ENCODE data around the gene SSBP4.
A peak's percentile ranks its signal among the peaks of the same experiment; 100 is the strongest.

SSBP4 gene

GRCh38 chr19:18473706-18474087, 54.5 kb downstream of the SSBP4 start:
- H3K9ac ChIP-seq (ENCODE audit: low read length) = no peak overlapping the region
- H4K8ac ChIP-seq (ENCODE audit: low read depth, low read length) = no peak overlapping the region
- H3K79me1 ChIP-seq (ENCODE audit: low read length) = peaks cover 4% of the 10 kb centered on the region
- no peak overlapping the region for H3K23ac ChIP-seq (ENCODE audit: low read length)
- no peak overlapping the region for H3K27ac ChIP-seq (ENCODE audit: low read depth, low read length)
- no peaks in the 10 kb centered on the region for H3K9me3 ChIP-seq (ENCODE audit: insufficient read depth, low read depth, low read length)
- no peak overlapping the region for H2AK5ac ChIP-seq (ENCODE audit: low read length)
- H3K27me3 ChIP-seq (ENCODE audit: insufficient read depth, low read length) = no peaks in the 10 kb centered on the region
- H3K4ac ChIP-seq (ENCODE audit: low read depth, low read length) = no peak overlapping the region
- H4K12ac ChIP-seq (ENCODE audit: low read depth, low read length) = no peak overlapping the region
- no peak for DNase-seq
- H3K4me2 ChIP-seq (ENCODE audit: low read length) = no peak overlapping the region
- H2AFZ ChIP-seq (ENCODE audit: insufficient read depth, low read length, poor library complexity) = no peak overlapping the region
- H4K91ac ChIP-seq (ENCODE audit: low read depth, low read length) = no peak overlapping the region
- peaks cover 6% of the 10 kb centered on the region in 2 experiments for H3K4me1 ChIP-seq (ENCODE audit: control insufficient read depth in 1 of 2, insufficient read depth in 2 of 2, low read length in 2 of 2)
- no peak overlapping the region for H2BK5ac ChIP-seq (ENCODE audit: low read depth, low read length, poor library complexity)
- H3K36me3 ChIP-seq (ENCODE audit: control insufficient read depth in 1 of 2, insufficient read depth in 2 of 2, low read length in 2 of 2) = peaks cover 3 to 7% of the 10 kb centered on the region in 2 experiments
- H3K18ac ChIP-seq (ENCODE audit: low read length) = no peak overlapping the region
- H2BK12ac ChIP-seq (ENCODE audit: low read length) = no peak overlapping the region
- no peak overlapping the region for H2BK120ac ChIP-seq (ENCODE audit: insufficient read depth, low read length, poor library complexity)
- H3K4me3 ChIP-seq (ENCODE audit: low read depth, low read length) = no peak overlapping the region
- H3K14ac ChIP-seq (ENCODE audit: low read length) = no peak overlapping the region
- no CpG with 5 or more reads among the region's 8 CpGs for WGBS (ENCODE audit: extremely low coverage, insufficient coverage, insufficient read length)
- H3K79me2 ChIP-seq (ENCODE audit: control insufficient read depth, insufficient read depth, low read length, poor library complexity) = peaks cover 5% of the 10 kb centered on the region

GRCh38 chr19:18474366-18474887, 55.2 kb downstream of the SSBP4 start:
- Histone ChIP-seq H3K4me1 (ENCODE audit: control insufficient read depth in 1 of 2, insufficient read depth in 2 of 2, low read length in 2 of 2) (peaks cover 10 to 11% of the 10 kb centered on the region in 2 experiments), H3K18ac (ENCODE audit: low read length) (peak overlapping the region; percentile 28), H4K8ac (ENCODE audit: low read depth, low read length) (no peak overlapping the region), H2BK120ac (ENCODE audit: insufficient read depth, low read length, poor library complexity) (no peak overlapping the region), H2AFZ (ENCODE audit: insufficient read depth, low read length, poor library complexity) (no peak overlapping the region), H3K27ac (ENCODE audit: low read depth, low read length) (no peak overlapping the region), H2BK12ac (ENCODE audit: low read length) (no peak overlapping the region), H3K79me1 (ENCODE audit: low read length) (peaks cover 4% of the 10 kb centered on the region), H3K23ac (ENCODE audit: low read length) (no peak overlapping the region), H4K91ac (ENCODE audit: low read depth, low read length) (no peak overlapping the region), H2AK5ac (ENCODE audit: low read length) (no peak overlapping the region), H3K4ac (ENCODE audit: low read depth, low read length) (no peak overlapping the region), H3K9me3 (ENCODE audit: insufficient read depth, low read depth, low read length) (no peaks in the 10 kb centered on the region), H3K27me3 (ENCODE audit: insufficient read depth, low read length) (no peaks in the 10 kb centered on the region), H3K4me3 (ENCODE audit: low read depth, low read length) (no peak overlapping the region), H4K12ac (ENCODE audit: low read depth, low read length) (no peak overlapping the region), H2BK5ac (ENCODE audit: low read depth, low read length, poor library complexity) (no peak overlapping the region), H3K36me3 (ENCODE audit: control insufficient read depth in 1 of 2, insufficient read depth in 2 of 2, low read length in 2 of 2) (peaks cover 0 to 7% of the 10 kb centered on the region in 2 experiments), H3K79me2 (ENCODE audit: control insufficient read depth, insufficient read depth, low read length, poor library complexity) (peaks cover 5% of the 10 kb centered on the region), H3K14ac (ENCODE audit: low read length) (no peak overlapping the region), H3K4me2 (ENCODE audit: low read length) (no peak overlapping the region), H3K9ac (ENCODE audit: low read length) (no peak overlapping the region)
- WGBS (ENCODE audit: extremely low coverage, insufficient coverage, insufficient read length) = no CpG with 5 or more reads among the region's 13 CpGs
- no peak for DNase-seq

GRCh38 chr19:18475004-18475453, 55.8 kb downstream of the SSBP4 start:
- no CpG with 5 or more reads among the region's 5 CpGs for WGBS (ENCODE audit: extremely low coverage, insufficient coverage, insufficient read length)
- H3K23ac ChIP-seq (ENCODE audit: low read length) = no peak overlapping the region

GRCh38 chr19:18475762-18476331, 56.6 kb downstream of the SSBP4 start:
- Histone ChIP-seq H3K23ac (ENCODE audit: low read length) (no peak overlapping the region), H3K4me3 (ENCODE audit: low read depth, low read length) (no peak overlapping the region), H3K27me3 (ENCODE audit: insufficient read depth, low read length) (no peaks in the 10 kb centered on the region), H2BK5ac (ENCODE audit: low read depth, low read length, poor library complexity) (no peak overlapping the region), H2BK12ac (ENCODE audit: low read length) (no peak overlapping the region), H3K36me3 (ENCODE audit: control insufficient read depth in 1 of 2, insufficient read depth in 2 of 2, low read length in 2 of 2) (peaks cover 0 to 3% of the 10 kb centered on the region in 2 experiments), H3K4ac (ENCODE audit: low read depth, low read length) (no peak overlapping the region), H3K14ac (ENCODE audit: low read length) (no peak overlapping the region), H2BK120ac (ENCODE audit: insufficient read depth, low read length, poor library complexity) (no peak overlapping the region), H4K12ac (ENCODE audit: low read depth, low read length) (no peak overlapping the region), H3K18ac (ENCODE audit: low read length) (no peak overlapping the region), H3K79me1 (ENCODE audit: low read length) (peaks cover 6% of the 10 kb centered on the region), H2AFZ (ENCODE audit: insufficient read depth, low read length, poor library complexity) (no peak overlapping the region), H3K9ac (ENCODE audit: low read length) (no peak overlapping the region), H4K8ac (ENCODE audit: low read depth, low read length) (no peak overlapping the region), H3K27ac (ENCODE audit: low read depth, low read length) (no peak overlapping the region), H3K4me2 (ENCODE audit: low read length) (no peak overlapping the region), H4K91ac (ENCODE audit: low read depth, low read length) (no peak overlapping the region), H3K79me2 (ENCODE audit: control insufficient read depth, insufficient read depth, low read length, poor library complexity) (peaks cover 7% of the 10 kb centered on the region), H3K9me3 (ENCODE audit: insufficient read depth, low read depth, low read length) (no peaks in the 10 kb centered on the region), H3K4me1 (ENCODE audit: control insufficient read depth in 1 of 2, insufficient read depth in 2 of 2, low read length in 2 of 2) (peaks cover 17 to 18% of the 10 kb centered on the region in 2 experiments), H2AK5ac (ENCODE audit: low read length) (no peak overlapping the region)
- WGBS (ENCODE audit: extremely low coverage, insufficient coverage, insufficient read length) = no CpG with 5 or more reads among the region's 19 CpGs
- no peak for DNase-seq

More at GRCh38 chr19:18475004-18475453, 55.8 kb downstream of the SSBP4 start:
- Histone ChIP-seq H3K9ac (ENCODE audit: low read length) (no peak overlapping the region), H4K8ac (ENCODE audit: low read depth, low read length) (no peak overlapping the region), H2AFZ (ENCODE audit: insufficient read depth, low read length, poor library complexity) (no peak overlapping the region), H3K4ac (ENCODE audit: low read depth, low read length) (no peak overlapping the region), H4K91ac (ENCODE audit: low read depth, low read length) (no peak overlapping the region), H3K4me2 (ENCODE audit: low read length) (no peak overlapping the region), H4K12ac (ENCODE audit: low read depth, low read length) (no peak overlapping the region), H3K79me1 (ENCODE audit: low read length) (peaks cover 4% of the 10 kb centered on the region), H2BK12ac (ENCODE audit: low read length) (no peak overlapping the region), H3K14ac (ENCODE audit: low read length) (no peak overlapping the region), H2AK5ac (ENCODE audit: low read length) (no peak overlapping the region), H3K27me3 (ENCODE audit: insufficient read depth, low read length) (no peaks in the 10 kb centered on the region), H3K36me3 (ENCODE audit: control insufficient read depth in 1 of 2, insufficient read depth in 2 of 2, low read length in 2 of 2) (peaks cover 0 to 7% of the 10 kb centered on the region in 2 experiments), H3K27ac (ENCODE audit: low read depth, low read length) (no peak overlapping the region), H3K9me3 (ENCODE audit: insufficient read depth, low read depth, low read length) (no peaks in the 10 kb centered on the region), H2BK5ac (ENCODE audit: low read depth, low read length, poor library complexity) (no peak overlapping the region), H3K4me3 (ENCODE audit: low read depth, low read length) (no peak overlapping the region), H3K4me1 (ENCODE audit: control insufficient read depth in 1 of 2, insufficient read depth in 2 of 2, low read length in 2 of 2) (peaks cover 15% of the 10 kb centered on the region in 2 experiments), H3K79me2 (ENCODE audit: control insufficient read depth, insufficient read depth, low read length, poor library complexity) (peaks cover 5% of the 10 kb centered on the region), H2BK120ac (ENCODE audit: insufficient read depth, low read length, poor library complexity) (no peak overlapping the region), H3K18ac (ENCODE audit: low read length) (no peak overlapping the region)
- no peak for DNase-seq

Data from trophoblast cell (in vitro differentiated cells and primary cell).